Astrocyte of the spinal cord (primary cell): ENCODE data around the gene HSDL2.

Experiments
- DNase-seq: peaks from one replicate; pipeline ENCODE4 v3.0.0; 2011; ENCODE audit warnings: low read depth, low spot score
- H3K4me3 ChIP-seq: 2 replicates; pipeline ENCODE4 v1.5.1; 2011; ENCODE audit warnings: low read depth, mild to moderate bottlenecking, low read length, moderate library complexity
- CTCF ChIP-seq: IDR thresholded peaks from 2 replicates; pipeline ENCODE4 v1.5.1; 2012; ENCODE audit warnings: low read depth, mild to moderate bottlenecking, low read length, inconsistent platforms
- in situ Hi-C: cut with HindIII; loops from 2 replicates; pipeline ENCODE4 v1.10.0; 2017; ENCODE audit warnings: low sequenced_read_pairs

HSDL2 gene

GRCh38 chr9:112430006-112430522 lies 50.2 kb downstream of the HSDL2 start:
- no peak for DNase-seq
- in situ Hi-C loops = no loop called here
- no peak overlapping the region for H3K4me3 ChIP-seq
- TF ChIP-seq CTCF = no peak

- H3K4me3 ChIP-seq = no peak overlapping the region
- DNase-seq = no peak
- in situ Hi-C loops = no loop called here
- TF ChIP-seq CTCF = no peak
These were observed 53.8 kb downstream of the HSDL2 start for GRCh38 chr9:112433499-112434392.

- in situ Hi-C loops = no loop called here
- no peak for TF ChIP-seq CTCF
These were observed 54.6 kb downstream of the HSDL2 start for GRCh38 chr9:112434487-112434886.

GRCh38 chr9:112437406-112437805 lies 57.5 kb downstream of the HSDL2 start:
- no peak for DNase-seq
- in situ Hi-C loops = no loop called here
- no peak for TF ChIP-seq CTCF

More at GRCh38 chr9:112434487-112434886, 54.6 kb downstream of the HSDL2 start:
- DNase-seq = no peak
- no peak overlapping the region for H3K4me3 ChIP-seq

GRCh38 chr9:112439171-112439570 lies 59.3 kb downstream of the HSDL2 start:
- in situ Hi-C loops = no loop called here
- no peak for TF ChIP-seq CTCF
- no peak overlapping the region for H3K4me3 ChIP-seq

More at GRCh38 chr9:112437406-112437805, 57.5 kb downstream of the HSDL2 start:
- no peak overlapping the region for H3K4me3 ChIP-seq

GRCh38 chr9:112439825-112440224 lies 59.9 kb downstream of the HSDL2 start:
- in situ Hi-C loops = no loop called here
- no peak for TF ChIP-seq CTCF
- H3K4me3 ChIP-seq = no peak overlapping the region
- DNase-seq = no peak

More at GRCh38 chr9:112439171-112439570, 59.3 kb downstream of the HSDL2 start:
- no peak for DNase-seq
